Upper lobe of left lung (tissue), 4 donors: ENCODE measurements around the gene NACC2.

Experiments used
- EP300 ChIP-seq, 4 donors: sonication (generic); formaldehyde crosslinking; IDR thresholded peaks; one replicate each; pipeline ENCODE4 v1.5.1; 2017; ENCODE audit warnings: antibody characterized with exemption in 4 of 4, control low read depth in 2 of 4
- POLR2A ChIP-seq, 4 donors: fragments of 450-650 bp; IDR thresholded peaks; one replicate each; pipeline ENCODE4 v1.5.1; 2016 to 2017; ENCODE audit warnings: antibody characterized with exemption in 4 of 4, mild to moderate bottlenecking in 2 of 4
- POLR2AphosphoS5 ChIP-seq, 2 donors: sonication (generic); formaldehyde crosslinking; IDR thresholded peaks; one replicate each; pipeline ENCODE4 v1.5.1; 2017; ENCODE audit warnings: antibody characterized with exemption in 2 of 2
- TF ChIP-seq, protein P1 (sequence below), 6 experiments: fragments of 450-650 bp in 4 of 6; fragments of 200-600 bp in 2 of 6; sonication (generic) in 2 of 6; IDR thresholded peaks; one replicate each; pipeline ENCODE4 v1.5.1; 2016 to 2019; ENCODE audit warnings: antibody characterized with exemption in 6 of 6

DNA sequence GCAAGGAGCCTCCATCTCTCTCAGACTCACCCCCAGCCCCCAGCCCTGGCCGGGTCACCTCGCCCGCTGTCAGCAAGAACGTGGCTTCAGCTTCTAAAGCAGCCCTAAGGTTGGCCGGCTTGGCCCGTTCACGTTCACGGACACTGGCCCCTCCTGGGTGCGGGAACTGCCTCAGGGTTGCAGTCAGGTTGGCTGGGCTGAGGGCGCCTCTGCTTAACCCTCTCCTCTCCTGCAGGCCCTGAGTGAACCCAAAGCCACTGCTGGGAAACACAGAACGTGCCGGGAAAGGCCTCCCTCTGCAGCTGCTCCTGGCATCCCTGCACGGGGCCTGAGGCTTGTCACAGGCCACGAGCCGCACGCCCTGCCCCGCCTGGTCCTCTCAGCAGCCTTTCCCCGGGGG lies 93.9 kb downstream of the NACC2 start:
- TF ChIP-seq, protein P1, sequence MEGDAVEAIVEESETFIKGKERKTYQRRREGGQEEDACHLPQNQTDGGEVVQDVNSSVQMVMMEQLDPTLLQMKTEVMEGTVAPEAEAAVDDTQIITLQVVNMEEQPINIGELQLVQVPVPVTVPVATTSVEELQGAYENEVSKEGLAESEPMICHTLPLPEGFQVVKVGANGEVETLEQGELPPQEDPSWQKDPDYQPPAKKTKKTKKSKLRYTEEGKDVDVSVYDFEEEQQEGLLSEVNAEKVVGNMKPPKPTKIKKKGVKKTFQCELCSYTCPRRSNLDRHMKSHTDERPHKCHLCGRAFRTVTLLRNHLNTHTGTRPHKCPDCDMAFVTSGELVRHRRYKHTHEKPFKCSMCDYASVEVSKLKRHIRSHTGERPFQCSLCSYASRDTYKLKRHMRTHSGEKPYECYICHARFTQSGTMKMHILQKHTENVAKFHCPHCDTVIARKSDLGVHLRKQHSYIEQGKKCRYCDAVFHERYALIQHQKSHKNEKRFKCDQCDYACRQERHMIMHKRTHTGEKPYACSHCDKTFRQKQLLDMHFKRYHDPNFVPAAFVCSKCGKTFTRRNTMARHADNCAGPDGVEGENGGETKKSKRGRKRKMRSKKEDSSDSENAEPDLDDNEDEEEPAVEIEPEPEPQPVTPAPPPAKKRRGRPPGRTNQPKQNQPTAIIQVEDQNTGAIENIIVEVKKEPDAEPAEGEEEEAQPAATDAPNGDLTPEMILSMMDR (IDR thresholded peaks at IDR 0.05), result no peak
- TF ChIP-seq POLR2AphosphoS5 (IDR thresholded peaks at IDR 0.05) (no peak), EP300 (IDR thresholded peaks at IDR 0.05) (no peak), POLR2A (IDR thresholded peaks at IDR 0.05) (no peak)
